NCI-H446 (cell line): Measurements from ENCODE around the gene SART1.
A peak's percentile ranks its signal among the peaks of the same experiment; 100 is the strongest.
"Not testable (repeated sequence)": the region's sequence is repeated elsewhere in the genome, so short reads cannot be mapped to it uniquely, and the experiment has no call there.

Experiments
- DNase-seq, 2 experiments: peaks; one replicate each; lab custom pipeline; 2025; lab: John Stamatoyannopoulos, UW

Gene SART1

GRCh38 chr11:66017321-66017720 lies 55.8 kb downstream of the SART1 start:
- no peak for DNase-seq

GRCh38 chr11:66020212-66020611 lies 58.7 kb downstream of the SART1 start:
- DNase-seq, result no peak

GRCh38 chr11:66020618-66021357 lies 59.3 kb downstream of the SART1 start:
- no peak for DNase-seq

GRCh38 chr11:66022401-66023185 lies 61.1 kb downstream of the SART1 start:
- DNase-seq, result peak; percentile 32 to 88

- DNase-seq, result not testable (repeated sequence)
Observed at GRCh38 chr11:66023186-66023440, 61.6 kb downstream of the SART1 start.

- no peak for DNase-seq
Observed at GRCh38 chr11:66026017-66026529, 64.5 kb downstream of the SART1 start, which contains the start of gene CATSPER1. TSS of gene CATSPER1 (minus strand) at chr11:66026479. CDS start at chr11:66026379, 100 bp downstream.
